SK-N-SH (cell line): Measurements from ENCODE around the gene PNCK.

Experiments used
- CHD2 ChIP-seq: fragments of 150-350 bp; IDR thresholded peaks from 2 replicates; pipeline ENCODE4 v1.6.1; 2018; ENCODE audit warnings: low read length; ENCODE audit not compliant: partially characterized antibody
- FOSL2 ChIP-seq: IDR thresholded peaks from 2 replicates; pipeline ENCODE4 v1.4.0; 2012; ENCODE audit warnings: low read depth, mild to moderate bottlenecking, moderate library complexity, borderline replicate concordance
- POLR2AphosphoS5 ChIP-seq: IDR thresholded peaks from 2 replicates; pipeline ENCODE4 v1.6.1; 2012; ENCODE audit warnings: low read depth, low read length
- SMC3 ChIP-seq: IDR thresholded peaks from 2 replicates; pipeline ENCODE4 v1.6.1; 2012; ENCODE audit warnings: low read depth, low read length, improper control_type of control experiment
- TF ChIP-seq, protein P1 (sequence below): fragments of 200-600 bp; sonication (generic); IDR thresholded peaks from 2 replicates; pipeline ENCODE4 v1.6.1; 2017; ENCODE audit warnings: antibody characterized with exemption, mild to moderate bottlenecking, moderate library complexity

DNA sequence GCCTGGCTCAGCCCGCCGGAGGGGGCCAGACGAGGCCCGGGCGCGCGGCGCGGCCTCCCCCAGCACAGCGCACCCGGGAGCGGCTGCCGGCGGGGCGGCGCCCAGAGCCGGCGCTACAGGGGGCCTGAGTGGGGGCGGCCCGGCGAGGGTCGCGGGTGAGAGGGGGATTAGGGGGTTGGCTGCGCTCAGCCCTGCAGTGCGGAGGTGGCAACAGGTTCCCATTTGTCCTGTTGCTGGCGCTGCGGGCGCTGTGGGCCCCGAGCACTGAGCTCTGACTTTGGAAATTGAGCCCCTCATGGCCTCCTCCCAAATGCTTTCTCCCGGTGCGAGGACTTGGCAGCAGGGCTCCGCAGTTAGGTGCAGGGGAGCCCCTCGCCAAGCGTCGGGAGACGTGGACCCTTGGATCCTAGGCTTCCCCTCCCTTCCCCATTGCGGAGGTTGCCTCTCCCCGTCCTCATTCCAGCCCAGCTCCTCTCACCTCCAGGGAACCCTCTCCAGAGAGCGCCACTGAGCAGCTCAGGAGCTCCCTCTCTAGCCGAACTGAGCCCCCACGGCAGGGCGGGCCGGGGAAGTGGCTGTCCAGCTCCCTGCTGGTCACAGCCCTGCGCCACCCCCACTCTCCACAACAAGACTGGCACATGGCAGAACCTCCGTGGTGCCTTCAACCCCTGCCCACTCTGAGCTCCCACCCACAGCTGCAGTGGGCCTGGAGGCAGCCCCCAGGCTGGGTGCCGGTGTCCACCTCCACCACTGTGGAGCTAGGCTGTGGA, 29.1 kb downstream of the PNCK start:
- TF ChIP-seq, protein P1, sequence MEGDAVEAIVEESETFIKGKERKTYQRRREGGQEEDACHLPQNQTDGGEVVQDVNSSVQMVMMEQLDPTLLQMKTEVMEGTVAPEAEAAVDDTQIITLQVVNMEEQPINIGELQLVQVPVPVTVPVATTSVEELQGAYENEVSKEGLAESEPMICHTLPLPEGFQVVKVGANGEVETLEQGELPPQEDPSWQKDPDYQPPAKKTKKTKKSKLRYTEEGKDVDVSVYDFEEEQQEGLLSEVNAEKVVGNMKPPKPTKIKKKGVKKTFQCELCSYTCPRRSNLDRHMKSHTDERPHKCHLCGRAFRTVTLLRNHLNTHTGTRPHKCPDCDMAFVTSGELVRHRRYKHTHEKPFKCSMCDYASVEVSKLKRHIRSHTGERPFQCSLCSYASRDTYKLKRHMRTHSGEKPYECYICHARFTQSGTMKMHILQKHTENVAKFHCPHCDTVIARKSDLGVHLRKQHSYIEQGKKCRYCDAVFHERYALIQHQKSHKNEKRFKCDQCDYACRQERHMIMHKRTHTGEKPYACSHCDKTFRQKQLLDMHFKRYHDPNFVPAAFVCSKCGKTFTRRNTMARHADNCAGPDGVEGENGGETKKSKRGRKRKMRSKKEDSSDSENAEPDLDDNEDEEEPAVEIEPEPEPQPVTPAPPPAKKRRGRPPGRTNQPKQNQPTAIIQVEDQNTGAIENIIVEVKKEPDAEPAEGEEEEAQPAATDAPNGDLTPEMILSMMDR: no peak
- TF ChIP-seq FOSL2 (no peak), CHD2 (no peak), POLR2AphosphoS5 (no peak), SMC3 (no peak)
